Raji (cell line): ENCODE data around the gene FITM1.
A peak's percentile ranks its signal among the peaks of the same experiment; 100 is the strongest.

Source experiments
- POLR2A ChIP-seq: IDR thresholded peaks from 2 replicates; pipeline ENCODE4 v1.6.1; 2011; ENCODE audit warnings: low read depth, low read length, control low read depth; ENCODE audit not compliant: insufficient read depth

Gene FITM1

DNA sequence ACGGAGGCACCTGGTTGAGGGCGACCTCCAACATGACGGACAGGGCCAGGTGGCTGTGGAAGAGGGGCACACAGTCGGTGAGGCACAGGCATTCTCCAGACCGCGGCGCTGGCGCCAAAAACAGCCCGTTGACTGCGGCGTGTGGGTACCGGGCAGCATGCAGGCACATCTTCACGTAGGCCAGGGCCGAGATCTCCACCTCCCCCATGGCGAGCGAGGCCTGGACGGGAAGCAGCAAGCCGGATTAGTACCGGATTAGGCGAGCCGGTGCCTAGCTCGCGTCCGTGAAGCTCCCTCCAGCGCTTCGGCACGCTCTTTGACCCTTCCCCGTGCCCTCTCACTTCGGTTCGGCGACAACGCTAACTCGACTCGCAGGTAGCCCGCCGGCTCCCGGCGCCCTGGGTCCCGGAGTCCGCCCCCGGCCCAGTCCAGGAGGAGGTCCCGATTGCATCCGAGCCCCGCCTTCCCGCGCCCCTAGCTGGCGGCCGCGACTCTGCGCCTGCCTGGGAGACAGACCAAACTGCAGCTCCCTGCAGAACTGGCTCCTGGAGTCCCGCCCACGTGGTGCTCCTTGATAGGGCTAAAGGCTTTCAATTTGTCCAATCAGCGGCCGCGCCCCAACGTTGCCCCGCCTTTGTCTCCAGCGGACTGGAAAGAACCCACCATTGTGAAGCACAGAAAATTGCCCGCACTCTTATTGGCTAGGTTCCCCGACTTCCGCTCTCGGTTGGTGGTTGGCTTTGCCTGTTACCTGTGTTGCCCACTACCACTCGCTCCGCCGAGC, 10.8 kb downstream of the FITM1 start, which contains the start of gene EMC9:
TSS of gene EMC9 (minus strand) at position 495 of the 784 bp plus-strand sequence. CDS start at position 208, 287 bp downstream.
- TF ChIP-seq POLR2A, result peak; percentile 92

DNA sequence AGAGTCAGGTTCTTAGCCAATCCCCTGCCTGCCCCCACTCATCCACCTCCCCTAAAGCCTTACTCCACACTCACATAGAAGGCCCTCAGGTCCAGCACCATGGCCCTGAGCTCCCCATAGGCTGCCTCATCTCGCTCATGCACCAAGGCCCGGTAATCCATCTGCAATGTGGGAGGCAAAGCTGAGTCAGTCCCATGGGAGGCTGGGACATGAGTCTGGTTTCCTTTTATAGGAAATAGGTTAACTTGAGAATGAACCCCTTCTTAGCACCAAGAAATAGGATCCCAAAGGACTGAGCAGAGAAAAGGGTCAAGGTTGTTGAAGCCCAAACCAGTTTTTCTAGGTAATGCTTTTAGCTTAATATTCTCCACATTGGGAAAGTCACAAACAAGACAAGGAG, 13.1 kb downstream of the FITM1 start:
- TF ChIP-seq POLR2A, result no peak

DNA sequence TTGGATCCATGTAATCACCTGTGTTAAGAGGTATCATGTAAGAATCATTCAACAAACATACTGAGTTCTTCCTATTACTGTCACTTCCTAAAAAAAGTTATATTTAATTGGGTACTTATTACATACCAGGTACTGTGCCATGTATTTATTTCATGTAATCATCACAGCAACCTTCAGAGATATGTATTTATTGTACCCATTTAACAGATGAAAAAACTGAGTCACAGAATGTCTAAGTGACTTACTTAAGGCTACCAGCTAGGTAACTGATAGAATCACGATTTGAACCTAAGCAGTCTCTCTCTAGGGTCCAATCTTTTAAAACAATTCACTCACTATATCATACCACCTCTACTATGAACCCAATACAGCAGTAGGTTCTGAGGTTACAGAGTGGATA, 14.0 kb downstream of the FITM1 start:
- TF ChIP-seq POLR2A, result no peak

DNA sequence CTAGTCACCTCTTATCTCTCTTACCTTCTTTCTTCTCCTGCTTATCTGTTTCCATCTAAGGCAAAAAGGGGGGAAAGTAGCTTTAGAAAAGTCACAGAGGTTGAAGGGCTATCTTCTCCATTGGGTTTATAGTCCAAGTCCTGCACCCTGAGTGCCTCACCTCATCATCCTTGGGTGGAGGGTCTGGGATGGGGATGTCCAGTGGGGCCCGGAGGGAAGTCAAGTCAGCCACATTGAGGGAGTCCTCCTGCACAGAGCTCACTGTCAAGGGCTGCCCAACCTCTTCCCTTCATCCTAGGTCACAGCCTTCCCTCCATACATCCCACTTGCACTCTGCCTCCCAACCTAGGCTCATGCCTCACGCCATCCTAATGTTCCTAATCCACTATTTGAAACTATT, 14.8 kb downstream of the FITM1 start:
- TF ChIP-seq POLR2A, result no peak

DNA sequence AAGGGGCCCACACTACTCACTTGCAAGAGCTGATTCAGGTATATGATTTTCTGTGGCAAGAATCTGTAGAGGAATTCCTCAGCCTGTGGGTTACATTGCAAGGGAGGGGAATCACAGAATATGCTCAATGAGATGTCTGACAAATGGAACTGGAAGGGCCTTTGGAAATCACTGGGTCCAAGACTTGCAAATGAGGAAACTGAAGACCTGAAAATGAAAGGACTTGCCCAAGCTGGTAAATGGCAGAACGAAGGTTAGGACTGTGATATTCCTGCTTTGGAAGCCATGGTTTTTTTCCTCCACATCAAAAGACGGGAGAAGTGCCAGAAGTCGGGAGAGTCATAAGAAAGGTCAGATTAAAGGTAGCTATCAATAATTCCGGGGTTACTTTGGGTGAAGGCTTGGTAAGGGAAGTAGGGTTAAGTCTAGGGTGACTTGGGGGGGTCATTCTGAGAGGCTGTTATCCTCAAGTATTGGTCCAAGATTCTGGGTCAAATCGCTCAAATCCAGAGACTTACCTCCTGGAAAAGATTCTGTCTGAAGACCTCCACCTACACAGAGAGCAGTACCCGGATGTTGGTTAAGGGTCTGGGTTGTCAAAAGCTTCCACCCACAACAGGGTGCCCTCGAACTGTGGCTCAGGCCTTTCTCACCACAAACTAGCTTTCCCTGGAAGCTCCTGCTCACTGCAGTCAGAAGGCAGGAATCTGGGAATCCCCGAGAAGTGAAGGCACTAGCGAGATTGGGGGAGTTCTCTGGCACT, 15.4 kb downstream of the FITM1 start:
- TF ChIP-seq POLR2A, result no peak

DNA sequence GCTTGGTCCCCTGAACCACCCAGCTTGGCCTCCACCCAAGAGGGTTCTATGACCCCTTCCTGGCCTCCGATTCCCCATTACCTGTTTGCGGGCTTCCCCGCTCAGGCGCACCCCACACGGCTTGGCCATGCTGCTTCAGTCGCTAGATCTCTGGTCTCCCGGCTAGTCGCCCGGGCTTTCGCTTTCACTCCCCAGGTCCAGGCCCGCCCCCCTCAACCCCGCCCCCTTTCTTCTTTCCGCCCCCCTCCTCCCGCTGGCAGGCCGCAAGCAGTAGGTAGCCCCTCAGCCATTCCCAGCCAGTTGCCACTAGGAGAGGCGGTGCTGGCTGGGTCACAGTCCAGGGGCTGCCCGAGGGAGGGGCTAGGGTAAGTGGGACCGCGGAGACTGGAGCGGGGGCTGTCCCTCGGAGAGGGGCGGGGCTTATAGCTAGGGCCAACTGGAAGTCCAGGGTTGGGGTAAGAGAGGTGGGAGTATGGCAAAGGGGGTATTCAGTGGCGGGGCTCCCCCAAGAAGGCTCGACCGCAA, 16.1 kb downstream of the FITM1 start, which contains the start of gene PSME2:
TSS of gene PSME2 (minus strand) at position 158 of the 525 bp plus-strand sequence. CDS start at position 129, 29 bp downstream.
- peak; percentile 74 for TF ChIP-seq POLR2A

DNA sequence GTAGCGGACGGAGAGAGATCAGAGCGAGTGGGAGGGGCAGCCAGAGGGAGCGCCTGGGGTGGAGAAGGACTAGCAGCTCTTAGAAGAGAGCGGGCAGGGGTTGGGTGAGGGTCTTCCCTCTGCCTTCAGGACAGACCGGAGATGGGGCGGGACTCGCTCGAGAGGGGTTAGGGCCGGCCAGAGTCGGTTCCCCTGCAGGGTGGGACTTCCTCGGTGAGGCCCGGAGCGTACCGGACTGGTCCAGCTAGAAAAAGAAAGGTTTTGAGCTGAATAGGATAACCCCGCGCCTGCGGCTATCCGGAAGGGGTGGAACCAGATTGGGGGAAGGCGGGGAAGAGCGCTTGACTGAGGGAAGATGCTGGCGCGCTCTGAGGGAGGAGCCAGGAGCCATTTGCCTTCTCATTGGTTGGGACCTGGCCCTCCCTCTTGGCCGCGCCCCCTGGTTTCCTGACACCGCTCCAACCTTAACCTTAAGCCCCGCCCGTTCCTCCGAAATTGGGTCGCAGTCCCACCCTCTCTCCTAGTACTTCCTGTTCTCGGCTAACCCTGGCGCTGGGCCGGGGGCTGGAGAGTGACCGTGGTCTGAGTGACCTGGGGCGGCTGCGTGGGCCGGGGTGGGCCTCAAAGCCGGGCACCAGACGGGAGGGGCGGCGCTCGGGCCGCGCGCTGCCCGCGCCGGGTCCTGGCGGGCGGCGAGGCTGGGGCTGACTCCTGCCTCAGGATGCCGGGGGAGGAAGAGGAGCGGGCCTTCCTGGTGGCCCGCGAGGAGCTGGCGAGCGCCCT, 16.7 kb downstream of the FITM1 start, which contains the start of gene RNF31:
TSS of gene RNF31 (plus strand) at position 521 of the 783 bp plus-strand sequence. CDS start at position 722, 201 bp downstream.
- peak; percentile 65 for TF ChIP-seq POLR2A

DNA sequence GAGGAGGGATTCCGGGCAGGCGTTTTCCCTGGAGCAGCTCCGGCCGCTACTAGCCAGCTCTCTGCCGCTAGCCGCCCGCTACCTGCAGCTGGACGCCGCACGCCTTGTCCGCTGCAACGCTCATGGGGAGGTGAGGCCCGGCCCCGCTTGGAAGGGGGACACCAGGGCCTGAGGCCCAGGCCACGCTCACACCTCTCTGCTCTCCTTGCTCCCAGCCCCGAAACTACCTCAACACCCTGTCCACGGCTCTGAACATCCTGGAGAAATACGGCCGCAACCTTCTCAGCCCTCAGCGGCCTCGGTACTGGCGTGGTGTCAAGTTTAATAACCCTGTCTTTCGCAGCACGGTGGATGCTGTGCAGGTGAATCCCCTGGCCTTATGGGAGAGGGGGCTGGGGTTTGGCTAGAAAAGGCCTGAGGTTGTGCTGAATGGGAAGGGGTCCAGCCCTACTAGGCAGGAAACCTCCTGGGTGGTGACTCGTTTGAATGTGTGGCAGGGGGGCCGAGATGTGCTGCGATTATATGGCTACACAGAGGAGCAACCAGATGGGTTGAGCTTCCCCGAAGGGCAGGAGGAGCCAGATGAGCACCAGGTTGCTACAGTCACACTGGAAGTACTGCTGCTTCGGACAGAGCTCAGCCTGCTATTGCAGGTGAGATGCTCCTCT, 17.4 kb downstream of the FITM1 start:
- no peak for TF ChIP-seq POLR2A

DNA sequence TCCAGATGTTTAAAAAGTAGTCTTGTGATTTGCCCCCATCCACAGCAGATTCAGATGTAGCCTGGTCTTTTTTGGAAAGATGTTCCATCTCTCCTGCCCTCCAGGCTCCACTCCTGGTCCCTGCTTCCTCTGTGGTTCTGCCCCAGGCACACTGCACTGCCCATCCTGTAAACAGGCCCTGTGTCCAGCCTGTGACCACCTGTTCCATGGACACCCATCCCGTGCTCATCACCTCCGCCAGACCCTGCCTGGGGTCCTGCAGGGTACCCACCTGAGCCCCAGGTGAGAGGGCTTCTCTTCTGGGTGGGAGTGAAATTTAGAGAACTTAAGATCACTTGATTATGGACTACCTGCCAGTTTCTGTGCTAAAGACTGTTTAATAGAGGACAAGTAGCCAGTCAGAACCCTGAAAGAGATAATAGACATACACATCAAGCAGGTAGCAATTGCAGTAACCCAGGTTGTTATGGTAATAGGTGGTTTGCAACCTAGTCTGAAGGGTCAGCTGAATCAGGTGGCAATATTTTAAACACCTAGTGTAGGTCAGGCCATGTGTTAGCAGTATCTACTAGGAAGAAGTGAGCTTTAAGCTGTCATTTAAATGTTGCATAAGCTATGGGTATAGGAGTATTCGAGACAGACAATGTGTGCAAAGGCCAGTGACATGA, 19.0 kb downstream of the FITM1 start:
- no peak for TF ChIP-seq POLR2A

DNA sequence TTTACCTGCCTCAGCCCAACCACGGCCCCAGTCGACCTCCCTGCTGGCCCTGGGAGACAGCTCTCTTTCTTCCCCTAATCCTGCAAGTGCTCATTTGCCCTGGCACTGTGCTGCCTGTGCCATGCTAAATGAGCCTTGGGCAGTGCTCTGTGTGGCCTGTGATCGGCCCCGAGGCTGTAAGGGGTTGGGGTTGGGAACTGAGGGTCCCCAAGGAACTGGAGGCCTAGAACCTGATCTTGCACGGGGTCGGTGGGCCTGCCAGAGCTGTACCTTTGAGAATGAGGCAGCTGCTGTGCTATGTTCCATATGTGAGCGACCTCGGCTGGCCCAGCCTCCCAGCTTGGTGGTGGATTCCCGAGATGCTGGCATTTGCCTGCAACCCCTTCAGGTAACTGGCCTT, 19.6 kb downstream of the FITM1 start:
- no peak for TF ChIP-seq POLR2A

DNA sequence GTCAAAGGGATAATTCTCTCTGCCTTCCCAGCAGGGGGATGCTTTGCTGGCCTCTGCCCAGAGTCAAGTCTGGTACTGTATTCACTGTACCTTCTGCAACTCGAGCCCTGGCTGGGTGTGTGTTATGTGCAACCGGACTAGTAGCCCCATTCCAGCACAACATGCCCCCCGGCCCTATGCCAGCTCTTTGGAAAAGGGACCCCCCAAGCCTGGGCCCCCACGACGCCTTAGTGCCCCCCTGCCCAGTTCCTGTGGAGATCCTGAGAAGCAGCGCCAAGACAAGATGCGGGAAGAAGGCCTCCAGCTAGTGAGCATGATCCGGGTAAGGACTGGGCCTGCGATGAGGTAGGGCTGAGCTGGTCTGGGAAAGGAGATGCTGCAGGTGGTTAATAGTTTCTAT, 20.1 kb downstream of the FITM1 start:
- TF ChIP-seq POLR2A, result no peak

DNA sequence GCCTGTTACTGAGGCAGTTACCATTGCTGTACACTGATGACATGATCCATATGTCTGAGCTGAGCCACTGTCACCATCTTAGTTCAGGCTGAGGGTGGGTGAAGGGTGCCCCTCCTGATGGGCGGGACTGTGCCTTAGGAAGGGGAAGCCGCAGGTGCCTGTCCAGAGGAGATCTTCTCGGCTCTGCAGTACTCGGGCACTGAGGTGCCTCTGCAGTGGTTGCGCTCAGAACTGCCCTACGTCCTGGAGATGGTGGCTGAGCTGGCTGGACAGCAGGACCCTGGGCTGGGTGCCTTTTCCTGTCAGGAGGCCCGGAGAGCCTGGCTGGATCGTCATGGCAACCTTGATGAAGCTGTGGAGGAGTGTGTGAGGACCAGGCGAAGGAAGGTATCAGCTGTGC, 20.5 kb downstream of the FITM1 start:
- no peak for TF ChIP-seq POLR2A

DNA sequence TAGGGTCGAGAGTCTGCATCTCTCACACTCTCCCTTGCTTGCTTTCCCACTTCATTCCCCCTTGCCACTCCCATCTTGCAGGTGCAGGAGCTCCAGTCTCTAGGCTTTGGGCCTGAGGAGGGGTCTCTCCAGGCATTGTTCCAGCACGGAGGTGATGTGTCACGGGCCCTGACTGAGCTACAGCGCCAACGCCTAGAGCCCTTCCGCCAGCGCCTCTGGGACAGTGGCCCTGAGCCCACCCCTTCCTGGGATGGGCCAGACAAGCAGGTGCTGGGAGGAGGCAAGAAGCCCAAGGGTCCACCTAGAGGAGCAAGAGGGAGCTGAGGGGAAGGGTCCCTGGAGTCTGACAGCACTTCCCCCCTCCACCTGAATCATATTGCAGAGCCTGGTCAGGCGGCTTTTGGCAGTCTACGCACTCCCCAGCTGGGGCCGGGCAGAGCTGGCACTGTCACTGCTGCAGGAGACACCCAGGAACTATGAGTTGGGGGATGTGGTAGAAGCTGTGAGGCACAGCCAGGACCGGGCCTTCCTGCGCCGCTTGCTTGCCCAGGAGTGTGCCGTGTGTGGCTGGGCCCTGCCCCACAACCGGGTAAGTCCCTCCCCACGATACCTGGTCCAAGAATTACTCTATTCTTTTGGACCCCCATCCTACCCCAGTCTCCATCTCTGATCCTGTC, 21.1 kb downstream of the FITM1 start:
- TF ChIP-seq POLR2A, result no peak

DNA sequence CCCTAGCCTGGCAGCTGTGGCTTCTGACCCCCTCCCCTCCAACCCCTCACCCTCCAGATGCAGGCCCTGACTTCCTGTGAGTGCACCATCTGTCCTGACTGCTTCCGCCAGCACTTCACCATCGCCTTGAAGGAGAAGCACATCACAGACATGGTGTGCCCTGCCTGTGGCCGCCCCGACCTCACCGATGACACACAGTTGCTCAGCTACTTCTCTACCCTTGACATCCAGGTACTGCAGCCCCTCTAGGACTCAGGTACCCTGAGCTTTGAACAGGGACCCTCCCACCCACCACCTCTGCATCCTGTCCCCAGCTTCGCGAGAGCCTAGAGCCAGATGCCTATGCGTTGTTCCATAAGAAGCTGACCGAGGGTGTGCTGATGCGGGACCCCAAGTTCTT, 24.6 kb downstream of the FITM1 start:
- no peak for TF ChIP-seq POLR2A

DNA sequence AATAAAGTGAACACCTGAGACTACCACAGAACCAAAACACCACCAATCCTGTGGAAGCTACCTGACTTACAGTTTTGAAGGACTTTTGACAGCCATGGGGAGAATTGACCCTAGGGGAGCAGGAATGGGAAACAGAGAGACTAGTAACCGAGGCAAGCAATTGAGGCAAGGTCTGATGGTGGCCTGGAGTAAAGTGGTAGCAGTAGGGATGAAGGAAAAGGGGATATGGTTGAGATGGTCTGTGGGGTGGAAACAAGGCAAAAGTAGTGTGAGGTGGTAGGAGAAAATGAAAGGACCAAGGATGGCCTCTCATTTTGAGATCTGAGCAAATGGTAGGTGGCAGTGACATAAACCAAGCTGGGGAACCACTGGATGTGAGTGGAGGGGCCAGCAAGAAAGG, 26.4 kb downstream of the FITM1 start:
- no peak for TF ChIP-seq POLR2A
